Osteoblast (primary cell): Measurements from ENCODE around the gene ZFAND3. TPM values are rescaled to one million over a fixed set of nuclear protein-coding genes. Genes with fewer than 3 reads are reported as not detected.

Source experiments
- DNase-seq: peaks from one replicate; pipeline ENCODE4 v3.0.0; 2011; ENCODE audit warnings: low spot score, mixed read lengths; ENCODE audit not compliant: insufficient read length; ENCODE audit errors: missing footprints
- H2AFZ ChIP-seq: 2 replicates; pipeline ENCODE4 v1.6.0; 2011; ENCODE audit warnings: mild to moderate bottlenecking, low read length
- H3K27ac ChIP-seq: 2 replicates; pipeline ENCODE4 v1.5.1; 2011; ENCODE audit warnings: mild to moderate bottlenecking, low read depth, low read length, moderate library complexity
- H3K27me3 ChIP-seq: 2 replicates; pipeline ENCODE4 v1.6.0; 2012; ENCODE audit warnings: mild to moderate bottlenecking, control low read depth, inconsistent platforms, low read length, moderate library complexity; ENCODE audit not compliant: insufficient read depth
- H3K36me3 ChIP-seq: 2 replicates; pipeline ENCODE4 v1.5.1; 2011; ENCODE audit warnings: mild to moderate bottlenecking, low read length, control low read depth, moderate library complexity; ENCODE audit not compliant: insufficient read depth
- H3K4me1 ChIP-seq: 2 replicates; pipeline ENCODE4 v1.5.1; 2011; ENCODE audit warnings: mild to moderate bottlenecking, low read length, control low read depth, moderate library complexity; ENCODE audit not compliant: insufficient read depth
- H3K4me2 ChIP-seq: 2 replicates; pipeline ENCODE4 v1.6.0; 2011; ENCODE audit warnings: mild to moderate bottlenecking, low read length; ENCODE audit not compliant: insufficient read depth
- H3K4me3 ChIP-seq: fragments of 200-600 bp; sonication (generic); 3 replicates; pipeline ENCODE4 v1.5.1; 2012; ENCODE audit warnings: mild to moderate bottlenecking, low read length, inconsistent platforms; ENCODE audit not compliant: insufficient read depth
- H3K79me2 ChIP-seq: 2 replicates; pipeline ENCODE4 v1.6.0; 2012; ENCODE audit warnings: mild to moderate bottlenecking, low read length, control low read depth, inconsistent platforms; ENCODE audit not compliant: insufficient read depth
- H3K9me3 ChIP-seq: 2 replicates; pipeline ENCODE4 v1.5.1; 2011; ENCODE audit warnings: low read depth, low read length, control low read depth
- H4K20me1 ChIP-seq: 2 replicates; pipeline ENCODE4 v1.6.0; 2012; ENCODE audit warnings: mild to moderate bottlenecking, low read length, control low read depth; ENCODE audit not compliant: insufficient read depth
- total RNA-seq: library from RNA; depleted of rRNA; stranded (reverse); fragments of >200 nt; gene quantifications from 2 replicates; pipeline ENCODE4 v1.2.3, GENCODE V29; 2012
- TF ChIP-seq, protein P1 (sequence below): IDR thresholded peaks from 2 replicates; pipeline ENCODE4 v1.5.1; 2011; ENCODE audit warnings: mild to moderate bottlenecking, low read depth, low read length, moderate library complexity; ENCODE audit errors: extremely low read depth

Gene ZFAND3
- total RNA-seq, 1 donor = 27.1 TPM

GRCh38 chr6:37802810-37803209 lies 16.7 kb upstream of the ZFAND3 start:
- TF ChIP-seq, protein P1, sequence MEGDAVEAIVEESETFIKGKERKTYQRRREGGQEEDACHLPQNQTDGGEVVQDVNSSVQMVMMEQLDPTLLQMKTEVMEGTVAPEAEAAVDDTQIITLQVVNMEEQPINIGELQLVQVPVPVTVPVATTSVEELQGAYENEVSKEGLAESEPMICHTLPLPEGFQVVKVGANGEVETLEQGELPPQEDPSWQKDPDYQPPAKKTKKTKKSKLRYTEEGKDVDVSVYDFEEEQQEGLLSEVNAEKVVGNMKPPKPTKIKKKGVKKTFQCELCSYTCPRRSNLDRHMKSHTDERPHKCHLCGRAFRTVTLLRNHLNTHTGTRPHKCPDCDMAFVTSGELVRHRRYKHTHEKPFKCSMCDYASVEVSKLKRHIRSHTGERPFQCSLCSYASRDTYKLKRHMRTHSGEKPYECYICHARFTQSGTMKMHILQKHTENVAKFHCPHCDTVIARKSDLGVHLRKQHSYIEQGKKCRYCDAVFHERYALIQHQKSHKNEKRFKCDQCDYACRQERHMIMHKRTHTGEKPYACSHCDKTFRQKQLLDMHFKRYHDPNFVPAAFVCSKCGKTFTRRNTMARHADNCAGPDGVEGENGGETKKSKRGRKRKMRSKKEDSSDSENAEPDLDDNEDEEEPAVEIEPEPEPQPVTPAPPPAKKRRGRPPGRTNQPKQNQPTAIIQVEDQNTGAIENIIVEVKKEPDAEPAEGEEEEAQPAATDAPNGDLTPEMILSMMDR = no peak
- H4K20me1 ChIP-seq = no peaks in the 10 kb centered on the region
- H3K4me2 ChIP-seq = no peak overlapping the region
- H3K4me1 ChIP-seq = no peaks in the 10 kb centered on the region
- H3K9me3 ChIP-seq = no peaks in the 10 kb centered on the region
- H3K36me3 ChIP-seq = no peaks in the 10 kb centered on the region
- no peak overlapping the region for H3K4me3 ChIP-seq
- H2AFZ ChIP-seq = no peak overlapping the region
- peaks cover 5% of the 10 kb centered on the region for H3K27me3 ChIP-seq
- H3K79me2 ChIP-seq = no peaks in the 10 kb centered on the region
- no peak overlapping the region for H3K27ac ChIP-seq
- no peak for DNase-seq

- H3K79me2 ChIP-seq = no peaks in the 10 kb centered on the region
- H2AFZ ChIP-seq = no peak overlapping the region
- DNase-seq = no peak
- peaks cover 4% of the 10 kb centered on the region for H3K4me1 ChIP-seq
- no peaks in the 10 kb centered on the region for H4K20me1 ChIP-seq
- no peak overlapping the region for H3K4me3 ChIP-seq
- H3K27me3 ChIP-seq = peaks cover 5% of the 10 kb centered on the region
- no peaks in the 10 kb centered on the region for H3K36me3 ChIP-seq
- no peaks in the 10 kb centered on the region for H3K9me3 ChIP-seq
- H3K27ac ChIP-seq = no peak overlapping the region
- TF ChIP-seq, protein P1 = no peak
- H3K4me2 ChIP-seq = no peak overlapping the region
Observed at GRCh38 chr6:37804586-37804985, 14.9 kb upstream of the ZFAND3 start.

GRCh38 chr6:37806213-37806612 lies 13.3 kb upstream of the ZFAND3 start:
- TF ChIP-seq, protein P1 = no peak
- Histone ChIP-seq H3K4me1 (peaks cover 4% of the 10 kb centered on the region), H4K20me1 (no peaks in the 10 kb centered on the region), H3K79me2 (no peaks in the 10 kb centered on the region), H3K27ac (no peak overlapping the region), H3K36me3 (no peaks in the 10 kb centered on the region), H3K9me3 (no peaks in the 10 kb centered on the region), H3K27me3 (peaks cover 5% of the 10 kb centered on the region), H3K4me2 (no peak overlapping the region), H3K4me3 (no peak overlapping the region), H2AFZ (no peak overlapping the region)
- DNase-seq = no peak

DNA sequence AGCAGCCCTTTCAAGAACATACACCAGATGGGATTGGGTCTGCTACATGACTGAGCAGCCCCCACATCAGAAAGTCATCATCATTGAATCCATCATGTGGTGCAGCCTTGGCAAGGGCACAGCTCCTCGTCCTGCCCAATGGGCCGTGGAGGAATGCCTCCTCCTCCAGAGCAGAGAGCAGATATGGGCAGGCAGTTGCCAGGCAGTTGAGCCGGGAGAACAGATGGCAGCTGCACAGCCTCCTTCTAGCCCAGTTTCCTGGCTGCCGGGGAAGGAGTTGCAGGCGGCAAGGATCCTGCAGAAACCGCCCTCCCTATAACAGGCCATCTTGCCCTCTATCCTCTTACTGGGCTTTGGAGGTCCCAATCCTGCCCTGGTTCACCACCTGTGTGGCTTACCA lies 11.9 kb upstream of the ZFAND3 start:
- Histone ChIP-seq H3K27me3 (peaks cover 5% of the 10 kb centered on the region), H4K20me1 (no peaks in the 10 kb centered on the region), H3K4me2 (no peak overlapping the region), H3K9me3 (no peaks in the 10 kb centered on the region), H3K4me3 (no peak overlapping the region), H3K36me3 (no peaks in the 10 kb centered on the region), H2AFZ (no peak overlapping the region), H3K4me1 (peaks cover 4% of the 10 kb centered on the region), H3K79me2 (no peaks in the 10 kb centered on the region), H3K27ac (no peak overlapping the region)
- no peak for DNase-seq
- TF ChIP-seq, protein P1 = no peak
